Renal cortex interstitium (tissue), 11 donors: ENCODE measurements around the gene SIGLEC1. TPM values are rescaled to one million over a fixed set of nuclear protein-coding genes. Genes with fewer than 3 reads are reported as not detected.

Source experiments
- DNase-seq, 11 donors: peaks; one replicate each; pipeline ENCODE4 v3.0.0-alpha.2; 2013; ENCODE audit warnings: low read depth in 9 of 11, low spot score in 4 of 11; ENCODE audit errors: extremely low read depth in 1 of 11
- polyA plus RNA-seq, 3 donors: library from polyadenylated mRNA; unstranded; fragments of 120-200 nt; gene quantifications; one replicate each; pipeline ENCODE4 v1.2.1, GENCODE V29; 2013; ENCODE audit not compliant: insufficient read length in 3 of 3

Gene SIGLEC1
- polyA plus RNA-seq, 3 donors: 0.61 to 1.8 (median 1.4) TPM

DNA sequence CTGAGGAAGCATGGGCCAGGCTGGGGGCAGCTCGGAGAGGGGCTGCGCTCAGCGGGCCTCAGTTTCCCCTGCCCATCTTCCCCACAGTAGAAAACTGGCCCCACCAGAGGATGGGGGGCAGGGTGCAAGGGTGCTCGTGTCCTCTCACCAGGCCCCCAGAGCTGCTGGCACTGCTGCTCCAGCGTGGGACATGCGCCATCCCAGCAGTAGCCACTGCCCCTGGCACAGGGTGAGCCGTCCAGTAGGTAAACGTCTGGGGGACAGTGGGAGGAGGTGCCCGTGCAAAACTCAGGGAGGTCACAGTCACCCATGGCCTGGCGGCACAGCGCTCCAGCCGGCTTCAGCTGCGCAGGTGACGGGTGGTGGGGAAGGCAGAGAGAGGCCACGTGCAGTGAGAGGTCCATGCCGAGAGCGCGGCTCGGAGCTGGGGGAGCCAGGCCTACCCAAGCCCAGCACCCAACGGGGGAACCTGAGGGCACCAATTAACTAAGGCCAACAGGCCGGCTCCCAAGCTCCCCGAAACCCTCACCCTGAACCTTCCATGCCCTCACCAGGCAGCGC, 40.3 kb downstream of the SIGLEC1 start:
- no peak for DNase-seq

GRCh38 chr20:3670945-3671344, 41.5 kb downstream of the SIGLEC1 start:
- no peak for DNase-seq

DNA sequence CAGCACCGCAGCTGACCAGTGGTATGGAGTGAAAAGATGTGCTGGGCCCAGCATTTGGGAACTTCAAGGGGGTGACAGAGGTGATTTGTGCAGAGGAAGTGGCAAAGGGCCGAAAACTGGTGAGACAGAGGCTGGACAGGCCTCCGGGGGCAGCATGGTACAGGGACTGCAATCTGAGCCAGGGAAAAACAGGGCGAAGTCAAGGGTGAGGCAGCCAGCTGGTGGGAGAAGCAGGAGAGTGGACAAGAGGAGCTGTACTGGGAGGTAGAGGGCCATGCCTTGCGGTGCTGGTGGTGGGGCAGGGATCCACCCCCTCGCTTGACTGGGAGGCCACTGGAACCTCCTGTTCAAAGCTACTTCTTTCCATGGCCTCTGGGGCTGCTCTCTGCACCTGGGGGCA, 41.9 kb downstream of the SIGLEC1 start:
- DNase-seq: peak in 1 of 11 donors; percentile 53

DNA sequence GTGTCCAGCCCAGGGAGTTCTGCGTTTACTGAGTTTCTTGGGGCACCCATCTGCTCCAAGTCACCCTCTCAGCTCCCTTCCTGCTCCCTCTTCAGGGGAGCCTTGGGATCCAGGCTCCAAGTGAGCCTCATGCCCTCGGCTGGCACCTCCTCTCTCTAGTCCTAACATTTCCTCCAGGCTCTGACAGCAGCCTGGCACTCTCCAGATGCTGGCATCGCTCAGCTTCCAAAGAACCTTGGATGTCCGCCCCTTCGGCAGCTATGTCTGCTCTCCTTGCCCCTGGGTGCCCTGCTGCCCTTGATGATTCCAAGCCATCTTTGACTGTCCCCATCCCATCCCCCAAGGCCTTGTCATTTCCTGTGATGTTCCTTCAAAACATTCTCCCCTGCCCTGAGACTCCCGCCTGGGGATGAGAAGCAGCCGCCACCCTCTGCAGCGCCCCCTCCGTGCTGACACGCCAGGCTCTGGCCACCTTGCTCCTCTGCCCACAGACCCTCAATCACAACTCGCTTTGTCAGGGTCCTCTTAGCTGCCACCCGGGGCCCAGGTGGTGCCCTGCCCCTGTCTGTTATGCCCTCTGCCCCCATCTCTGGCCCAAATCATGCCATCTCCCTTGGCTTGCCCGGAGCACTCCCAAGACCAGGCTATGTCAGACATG, 42.6 kb downstream of the SIGLEC1 start:
- no peak for DNase-seq

- DNase-seq: no peak
These were observed 44.9 kb downstream of the SIGLEC1 start for GRCh38 chr20:3667434-3668037.

GRCh38 chr20:3663858-3664257, 48.5 kb downstream of the SIGLEC1 start:
- no peak for DNase-seq

DNA sequence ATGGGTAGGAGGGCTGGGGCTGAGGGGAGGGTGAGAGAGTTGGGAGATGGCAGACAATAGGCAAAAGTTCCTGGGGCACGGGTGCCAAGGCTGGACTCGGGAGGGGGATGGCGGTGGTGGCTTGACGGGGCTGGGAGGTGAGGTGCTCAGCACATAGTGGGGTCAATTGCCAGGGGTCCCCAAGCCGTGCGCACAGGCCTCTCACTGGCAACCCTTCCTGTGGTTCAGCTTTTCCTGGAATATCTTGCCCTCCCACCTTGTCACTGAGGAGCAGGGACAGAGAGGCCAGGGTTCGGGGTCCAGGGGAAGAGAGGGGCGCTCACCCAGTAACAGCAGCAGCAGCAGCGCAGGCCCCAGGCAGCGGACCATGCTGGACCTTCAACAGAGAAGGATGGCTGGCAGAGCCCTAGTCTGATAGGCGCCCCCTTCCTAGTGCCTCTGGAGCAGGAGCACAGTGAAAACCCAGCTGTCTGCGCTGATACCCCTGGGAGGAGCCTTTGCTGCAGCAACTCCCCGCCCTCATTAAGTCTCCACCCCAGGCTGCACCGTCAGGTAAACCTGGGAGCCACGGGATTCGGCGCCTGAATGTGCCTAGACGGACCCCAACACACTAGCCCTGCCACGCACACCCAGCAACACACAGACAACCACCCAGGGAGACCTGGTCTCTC, 49.2 kb downstream of the SIGLEC1 start, which contains the start of gene GFRA4:
GFRA4 (minus strand) TSS at position 369 of the 671 bp plus-strand sequence; CDS start at position 369, 0 bp downstream.
- no peak for DNase-seq

Other genes starting within 250 kb of the SIGLEC1 start
- gene ATRN, start 241.6 kb downstream of the SIGLEC1 start, polyA plus RNA-seq: 10 to 100 TPM; 49.6 to 53.7 (median 51.5) TPM
- under 1 TPM; 0.11 to 0.30 (median 0.14) TPM for gene GFRA4, start 49.2 kb downstream of the SIGLEC1 start, polyA plus RNA-seq
- gene ADAM33, start 30.6 kb downstream of the SIGLEC1 start, polyA plus RNA-seq: 10 to 100 TPM in 1 of 3 donors, 1 to 10 TPM in 2; 7.7 to 15.3 (median 9.7) TPM
- 10 to 100 TPM; 11.0 to 19.6 (median 15.6) TPM for gene HSPA12B, start 20.1 kb upstream of the SIGLEC1 start, polyA plus RNA-seq
- gene ADISSP, start 55.2 kb upstream of the SIGLEC1 start, polyA plus RNA-seq: 10 to 100 TPM; 17.4 to 28.4 (median 26.6) TPM
- 1 to 10 TPM; 1.3 to 2.5 (median 2.0) TPM for gene SPEF1, start 68.8 kb upstream of the SIGLEC1 start, polyA plus RNA-seq
- 10 to 100 TPM; 33.6 to 49.5 (median 44.7) TPM for gene CENPB, start 74.1 kb upstream of the SIGLEC1 start, polyA plus RNA-seq
- gene CDC25B, start 83.7 kb upstream of the SIGLEC1 start, polyA plus RNA-seq: 10 to 100 TPM; 35.4 to 40.3 (median 39.3) TPM
- 10 to 100 TPM in 1 of 3 donors, 1 to 10 TPM in 2; 8.0 to 11.8 (median 9.3) TPM for gene AP5S1, start 107.9 kb upstream of the SIGLEC1 start, polyA plus RNA-seq
- 10 to 100 TPM; 25.7 to 33.9 (median 27.5) TPM for gene MAVS, start 134.2 kb upstream of the SIGLEC1 start, polyA plus RNA-seq
- gene PANK2, start 176.8 kb upstream of the SIGLEC1 start, polyA plus RNA-seq: 10 to 100 TPM; 32.8 to 38.6 (median 36.6) TPM